ENCODE data around the gene ADAMTS2.
"Not testable (repeated sequence)": the region's sequence is repeated elsewhere in the genome, so short reads cannot be mapped to it uniquely, and the experiment has no call there.

The ADAMTS2 gene

DNA sequence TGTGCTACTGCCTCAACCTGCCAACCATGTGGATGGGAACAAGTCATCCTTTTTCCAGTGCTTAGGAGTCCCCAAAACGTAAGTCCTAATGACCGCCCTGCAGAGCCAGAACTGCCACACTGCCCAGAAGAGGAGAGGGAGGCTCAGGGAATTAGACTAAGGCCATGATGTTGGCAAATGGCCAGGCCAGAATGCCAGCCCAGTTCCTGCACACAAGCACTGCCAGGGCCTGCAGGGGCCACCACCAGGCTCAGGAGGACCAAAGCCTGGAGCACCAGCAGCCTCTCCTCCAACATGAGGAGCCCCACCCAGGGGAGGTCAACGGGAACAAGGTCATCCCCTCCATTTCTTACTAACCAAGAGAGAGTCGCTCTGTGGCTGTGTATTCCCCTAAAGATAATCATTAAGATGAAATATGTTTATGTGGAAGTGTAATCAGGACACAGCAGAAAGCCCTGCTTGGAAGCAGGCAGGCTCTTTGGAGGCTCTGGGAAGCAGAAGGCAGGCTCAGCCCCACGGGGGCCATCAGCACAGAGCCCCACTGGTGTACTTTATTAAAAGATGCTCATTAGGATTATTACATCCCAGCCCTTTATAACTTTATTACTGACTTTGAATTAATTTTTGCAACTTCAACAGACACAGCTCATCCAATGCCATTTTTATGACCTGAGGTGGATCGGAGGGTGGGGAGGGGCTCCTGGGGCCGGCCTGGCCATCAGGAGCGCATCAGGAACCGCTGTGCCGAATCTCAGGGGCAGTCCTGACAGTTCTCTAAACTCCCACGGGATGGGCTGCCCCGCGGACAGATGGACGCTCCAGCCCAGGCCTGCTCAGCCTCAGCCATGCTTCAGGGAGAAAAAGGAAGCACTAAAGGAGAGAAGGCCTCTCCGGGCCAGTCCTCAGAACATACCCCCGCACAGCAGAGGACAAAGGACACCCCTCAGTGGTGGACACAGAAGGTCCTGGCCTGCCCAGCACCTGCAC, 127.0 kb downstream of the ADAMTS2 start:
- no peaks in the 10 kb centered on the region for H3K27me3 ChIP-seq (replicated peaks in 2 of 5; ENCODE audit: control insufficient read depth in 4 of 5, insufficient read depth in 5 of 5, low read length in 4 of 5)
- H3K27ac ChIP-seq (ENCODE audit: insufficient read depth in 1 of 2, low read depth in 1 of 2, low read length in 2 of 2, poor library complexity in 1 of 2, severe bottlenecking in 2 of 2): no peak overlapping the region
- POLR2A ChIA-PET: no interaction called here
- no peaks in the 10 kb centered on the region for H3K36me3 ChIP-seq (ENCODE audit: control insufficient read depth in 4 of 4, insufficient read depth in 4 of 4, low read length in 3 of 4)
- 96% methylated on average over 11 of the region's 16 CpGs for WGBS (ENCODE audit: insufficient coverage)
- peaks cover 0 to 14% (median 13%) of the 10 kb centered on the region in 4 experiments for H3K4me1 ChIP-seq (ENCODE audit: control extremely low read depth in 1 of 4, control insufficient read depth in 4 of 4, insufficient read depth in 4 of 4, low read length in 3 of 4)
- no peak overlapping the region for H3K4me3 ChIP-seq (ENCODE audit: control insufficient read depth in 1 of 7, extremely low read depth in 1 of 7, insufficient read depth in 4 of 7, low read depth in 2 of 7, low read length in 6 of 7)
- no peak for DNase-seq
- CTCF ChIA-PET: no interaction called here
- H3K9me3 ChIP-seq (ENCODE audit: control extremely low read depth in 1 of 5, control insufficient read depth in 4 of 5, insufficient read depth in 2 of 5, low read depth in 1 of 5, low read length in 4 of 5): peaks cover 0 to 2% (median 0%) of the 10 kb centered on the region in 5 experiments

DNA sequence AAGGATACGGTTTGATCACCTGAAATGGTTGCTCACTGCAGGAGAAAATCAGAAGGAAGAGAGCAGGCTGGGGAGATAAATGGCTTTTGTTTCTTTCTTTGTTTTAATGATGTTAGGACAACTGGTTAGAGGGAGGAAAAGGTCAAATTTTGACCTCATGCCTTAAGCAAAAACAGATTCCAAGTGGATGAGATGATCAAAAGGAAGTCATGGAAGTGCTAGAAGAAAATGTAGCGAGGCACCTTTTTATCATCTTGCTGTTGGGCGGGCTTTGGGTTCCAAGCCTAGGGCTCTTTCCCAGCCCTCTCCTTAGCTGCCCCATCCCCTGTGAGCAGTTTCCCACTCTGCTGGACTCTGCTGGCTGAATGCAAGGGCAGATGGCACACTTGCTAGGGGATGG, 127.9 kb downstream of the ADAMTS2 start:
- DNase-seq: no peak
- POLR2A ChIA-PET: interaction anchor here (0.6 kb wide), 1 partner anchor 197 kb away, joined by 3 read pairs; no protein-coding TSS in a partner anchor
- Histone ChIP-seq H3K4me1 (ENCODE audit: control extremely low read depth in 1 of 4, control insufficient read depth in 4 of 4, insufficient read depth in 4 of 4, low read length in 3 of 4) (peaks cover 0 to 14% (median 13%) of the 10 kb centered on the region in 4 experiments), H3K36me3 (ENCODE audit: control insufficient read depth in 4 of 4, insufficient read depth in 4 of 4, low read length in 3 of 4) (no peaks in the 10 kb centered on the region), H3K27me3 (replicated peaks in 2 of 5; ENCODE audit: control insufficient read depth in 4 of 5, insufficient read depth in 5 of 5, low read length in 4 of 5) (no peaks in the 10 kb centered on the region), H3K27ac (ENCODE audit: insufficient read depth in 1 of 2, low read depth in 1 of 2, low read length in 2 of 2, poor library complexity in 1 of 2, severe bottlenecking in 2 of 2) (no peak overlapping the region), H3K9me3 (ENCODE audit: control extremely low read depth in 1 of 5, control insufficient read depth in 4 of 5, insufficient read depth in 2 of 5, low read depth in 1 of 5, low read length in 4 of 5) (no peaks in the 10 kb centered on the region), H3K4me3 (ENCODE audit: control insufficient read depth in 1 of 7, extremely low read depth in 1 of 7, insufficient read depth in 4 of 7, low read depth in 2 of 7, low read length in 6 of 7) (no peak overlapping the region)
- CTCF ChIA-PET: no interaction called here
- WGBS (ENCODE audit: insufficient coverage): 64% methylated on average over 3 of the region's 3 CpGs

DNA sequence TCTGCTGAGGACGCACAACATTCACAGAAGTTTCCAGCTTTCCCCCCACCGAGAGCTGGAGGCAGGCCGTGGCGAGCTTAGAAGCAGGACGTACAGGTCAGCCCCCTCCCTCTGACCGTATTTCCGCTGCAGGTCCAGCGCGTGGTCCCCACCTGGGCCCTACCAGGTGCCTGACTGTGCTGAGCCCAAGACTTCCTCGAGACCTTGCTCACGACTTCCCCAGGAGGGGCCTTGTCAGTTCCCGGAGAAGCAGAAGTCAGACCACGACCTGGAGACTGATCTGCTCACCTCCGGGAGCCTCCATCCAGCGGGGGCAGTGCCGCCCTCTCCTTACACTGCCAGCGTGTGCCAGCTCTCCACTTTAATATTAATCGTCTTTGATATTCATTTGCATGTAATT, 128.9 kb downstream of the ADAMTS2 start:
- H3K27me3 ChIP-seq (replicated peaks in 2 of 5; ENCODE audit: control insufficient read depth in 4 of 5, insufficient read depth in 5 of 5, low read length in 4 of 5); POLR2A ChIA-PET; H3K27ac ChIP-seq (ENCODE audit: insufficient read depth in 1 of 2, low read depth in 1 of 2, low read length in 2 of 2, poor library complexity in 1 of 2, severe bottlenecking in 2 of 2); H3K36me3 ChIP-seq (ENCODE audit: control insufficient read depth in 4 of 4, insufficient read depth in 4 of 4, low read length in 3 of 4); DNase-seq; H3K4me3 ChIP-seq (ENCODE audit: control insufficient read depth in 1 of 7, extremely low read depth in 1 of 7, insufficient read depth in 4 of 7, low read depth in 2 of 7, low read length in 6 of 7); H3K9me3 ChIP-seq (ENCODE audit: control extremely low read depth in 1 of 5, control insufficient read depth in 4 of 5, insufficient read depth in 2 of 5, low read depth in 1 of 5, low read length in 4 of 5); CTCF ChIA-PET: not testable (repeated sequence)
- peaks cover 0 to 14% (median 13%) of the 10 kb centered on the region in 4 experiments for H3K4me1 ChIP-seq (ENCODE audit: control extremely low read depth in 1 of 4, control insufficient read depth in 4 of 4, insufficient read depth in 4 of 4, low read length in 3 of 4)
- WGBS (ENCODE audit: insufficient coverage): 80% methylated on average over 14 of the region's 18 CpGs

DNA sequence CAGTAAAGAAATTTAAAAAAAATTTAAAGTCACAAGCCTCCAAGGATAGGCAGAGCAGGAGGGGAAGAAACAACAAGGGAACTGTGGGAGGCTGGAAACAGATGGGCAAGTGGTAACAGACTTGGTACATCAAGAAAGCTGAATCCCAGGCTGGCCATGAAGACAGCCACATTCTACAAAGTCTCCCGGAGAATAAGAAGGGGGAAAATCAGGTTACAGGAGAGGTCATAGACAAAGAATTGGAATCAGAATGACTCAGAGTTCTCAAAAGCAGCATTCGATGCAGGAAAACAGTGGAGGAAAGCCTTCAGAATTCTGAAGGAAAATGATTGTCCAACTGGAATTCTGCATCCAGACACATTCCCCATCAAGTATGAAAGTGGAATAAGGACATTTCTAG, 129.7 kb downstream of the ADAMTS2 start:
- ChIA-PET POLR2A (no interaction called here), CTCF (no interaction called here)
- H3K36me3 ChIP-seq (ENCODE audit: control insufficient read depth in 4 of 4, insufficient read depth in 4 of 4, low read length in 3 of 4): no peaks in the 10 kb centered on the region
- H3K9me3 ChIP-seq (ENCODE audit: control extremely low read depth in 1 of 5, control insufficient read depth in 4 of 5, insufficient read depth in 2 of 5, low read depth in 1 of 5, low read length in 4 of 5): no peaks in the 10 kb centered on the region
- 96% methylated on average over 2 of the region's 2 CpGs for WGBS (ENCODE audit: insufficient coverage)
- DNase-seq: no peak
- H3K4me3 ChIP-seq (ENCODE audit: control insufficient read depth in 1 of 7, extremely low read depth in 1 of 7, insufficient read depth in 4 of 7, low read depth in 2 of 7, low read length in 6 of 7): no peak overlapping the region
- no peaks in the 10 kb centered on the region for H3K27me3 ChIP-seq (replicated peaks in 2 of 5; ENCODE audit: control insufficient read depth in 4 of 5, insufficient read depth in 5 of 5, low read length in 4 of 5)
- H3K4me1 ChIP-seq (ENCODE audit: control extremely low read depth in 1 of 4, control insufficient read depth in 4 of 4, insufficient read depth in 4 of 4, low read length in 3 of 4): peaks cover 0 to 14% (median 13%) of the 10 kb centered on the region in 4 experiments
- H3K27ac ChIP-seq (ENCODE audit: insufficient read depth in 1 of 2, low read depth in 1 of 2, low read length in 2 of 2, poor library complexity in 1 of 2, severe bottlenecking in 2 of 2): no peak overlapping the region

DNA sequence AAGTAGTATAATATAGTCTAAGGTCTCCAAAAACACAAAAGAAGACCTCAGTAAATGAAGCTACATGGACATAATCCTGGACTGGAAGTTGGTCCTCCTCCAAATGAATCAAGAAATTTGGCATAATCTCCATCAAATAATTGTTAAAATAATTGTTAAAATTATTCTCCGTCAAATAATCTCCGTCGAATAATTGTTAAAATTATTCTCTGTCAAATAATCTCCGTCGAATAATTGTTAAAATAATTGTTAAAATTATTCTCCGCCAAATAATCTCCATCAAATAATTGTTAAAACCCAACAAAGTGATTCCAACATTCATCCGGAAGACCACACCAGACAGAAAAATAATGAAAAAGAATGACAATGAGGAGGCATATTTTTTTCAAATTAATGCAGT, 130.6 kb downstream of the ADAMTS2 start:
- POLR2A ChIA-PET: no interaction called here
- WGBS (ENCODE audit: insufficient coverage): no CpG with 5 or more reads among the region's 7 CpGs
- peaks cover 0 to 11% (median 10%) of the 10 kb centered on the region in 4 experiments for H3K4me1 ChIP-seq (ENCODE audit: control extremely low read depth in 1 of 4, control insufficient read depth in 4 of 4, insufficient read depth in 4 of 4, low read length in 3 of 4)
- H3K9me3 ChIP-seq (ENCODE audit: control extremely low read depth in 1 of 5, control insufficient read depth in 4 of 5, insufficient read depth in 2 of 5, low read depth in 1 of 5, low read length in 4 of 5): no peaks in the 10 kb centered on the region
- no peak overlapping the region for H3K27ac ChIP-seq (ENCODE audit: insufficient read depth in 1 of 2, low read depth in 1 of 2, low read length in 2 of 2, poor library complexity in 1 of 2, severe bottlenecking in 2 of 2)
- CTCF ChIA-PET: no interaction called here
- no peak for DNase-seq
- no peaks in the 10 kb centered on the region for H3K36me3 ChIP-seq (ENCODE audit: control insufficient read depth in 4 of 4, insufficient read depth in 4 of 4, low read length in 3 of 4)
- no peaks in the 10 kb centered on the region for H3K27me3 ChIP-seq (replicated peaks in 2 of 5; ENCODE audit: control insufficient read depth in 4 of 5, insufficient read depth in 5 of 5, low read length in 4 of 5)
- H3K4me3 ChIP-seq (ENCODE audit: control insufficient read depth in 1 of 7, extremely low read depth in 1 of 7, insufficient read depth in 4 of 7, low read depth in 2 of 7, low read length in 6 of 7): no peak overlapping the region

DNA sequence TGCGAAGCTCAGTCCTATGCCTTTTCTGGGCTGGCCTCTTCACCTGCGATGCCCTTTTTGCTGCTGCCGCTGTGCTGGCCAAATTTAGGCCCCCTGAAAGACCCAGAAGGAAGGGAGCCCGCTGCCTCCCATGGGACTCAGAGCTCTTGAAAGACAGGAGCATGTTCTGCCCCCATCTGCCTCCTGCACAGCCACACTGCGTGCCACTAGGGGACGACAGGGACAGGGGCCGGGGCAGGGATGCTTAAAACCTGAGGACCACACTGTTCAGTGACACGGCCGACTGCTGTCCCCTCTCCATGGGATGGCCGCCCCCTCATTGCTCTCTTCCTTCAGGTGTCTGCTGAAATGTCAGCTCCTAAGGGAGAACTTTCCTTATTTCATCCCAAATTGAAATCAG, 132.4 kb downstream of the ADAMTS2 start:
- ChIA-PET POLR2A (no interaction called here), CTCF (interaction anchor here (0.9 kb wide), 1 partner anchor 20 kb away, joined by 3 read pairs; no protein-coding TSS in a partner anchor)
- Histone ChIP-seq H3K36me3 (ENCODE audit: control insufficient read depth in 4 of 4, insufficient read depth in 4 of 4, low read length in 3 of 4) (no peaks in the 10 kb centered on the region), H3K4me1 (ENCODE audit: control extremely low read depth in 1 of 4, control insufficient read depth in 4 of 4, insufficient read depth in 4 of 4, low read length in 3 of 4) (no peaks in the 10 kb centered on the region), H3K4me3 (ENCODE audit: control insufficient read depth in 1 of 7, extremely low read depth in 1 of 7, insufficient read depth in 4 of 7, low read depth in 2 of 7, low read length in 6 of 7) (no peak overlapping the region), H3K27ac (ENCODE audit: insufficient read depth in 1 of 2, low read depth in 1 of 2, low read length in 2 of 2, poor library complexity in 1 of 2, severe bottlenecking in 2 of 2) (no peak overlapping the region), H3K9me3 (ENCODE audit: control extremely low read depth in 1 of 5, control insufficient read depth in 4 of 5, insufficient read depth in 2 of 5, low read depth in 1 of 5, low read length in 4 of 5) (no peaks in the 10 kb centered on the region), H3K27me3 (replicated peaks in 2 of 5; ENCODE audit: control insufficient read depth in 4 of 5, insufficient read depth in 5 of 5, low read length in 4 of 5) (no peaks in the 10 kb centered on the region)
- 60% methylated on average over 9 of the region's 10 CpGs for WGBS (ENCODE audit: insufficient coverage)
- DNase-seq: peak in 1 of 3 donors; percentile 14

DNA sequence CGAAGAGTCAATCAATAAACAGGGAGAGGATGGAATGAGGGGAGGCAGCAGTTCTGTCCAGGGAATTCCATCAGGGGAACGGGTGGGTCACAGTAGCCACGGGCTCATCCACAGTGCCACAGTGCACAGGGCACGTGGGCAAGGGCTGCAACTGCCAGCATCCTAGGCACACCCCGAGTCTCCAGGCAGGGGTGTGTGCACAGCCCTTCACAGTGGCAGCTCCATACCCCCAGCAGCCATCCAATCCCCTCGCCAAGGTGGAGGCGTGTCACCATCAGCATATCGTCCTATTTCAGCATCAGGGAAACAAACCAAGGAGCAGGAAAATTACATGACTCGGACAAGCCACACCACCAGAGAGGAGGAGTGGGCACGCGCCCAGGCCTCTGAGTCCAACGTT, 133.6 kb downstream of the ADAMTS2 start:
- DNase-seq: no peak
- Histone ChIP-seq H3K9me3 (ENCODE audit: control extremely low read depth in 1 of 5, control insufficient read depth in 4 of 5, insufficient read depth in 2 of 5, low read depth in 1 of 5, low read length in 4 of 5) (no peaks in the 10 kb centered on the region), H3K4me3 (ENCODE audit: control insufficient read depth in 1 of 7, extremely low read depth in 1 of 7, insufficient read depth in 4 of 7, low read depth in 2 of 7, low read length in 6 of 7) (no peak overlapping the region), H3K36me3 (ENCODE audit: control insufficient read depth in 4 of 4, insufficient read depth in 4 of 4, low read length in 3 of 4) (no peaks in the 10 kb centered on the region), H3K27ac (ENCODE audit: insufficient read depth in 1 of 2, low read depth in 1 of 2, low read length in 2 of 2, poor library complexity in 1 of 2, severe bottlenecking in 2 of 2) (no peak overlapping the region), H3K27me3 (replicated peaks in 2 of 5; ENCODE audit: control insufficient read depth in 4 of 5, insufficient read depth in 5 of 5, low read length in 4 of 5) (no peaks in the 10 kb centered on the region), H3K4me1 (ENCODE audit: control extremely low read depth in 1 of 4, control insufficient read depth in 4 of 4, insufficient read depth in 4 of 4, low read length in 3 of 4) (no peaks in the 10 kb centered on the region)
- POLR2A ChIA-PET: no interaction called here
- WGBS (ENCODE audit: insufficient coverage): 96% methylated on average over 12 of the region's 12 CpGs
- CTCF ChIA-PET: no interaction called here

Measured in common myeloid progenitor, CD34-positive (primary cell).